HEK293 (cell line): ENCODE results near the gene DUSP22.

Experiments
- BCL11A ChIP-seq: fragments of 450-650 bp; formaldehyde crosslinking; IDR thresholded peaks from 2 replicates; pipeline ENCODE4 v1.5.1; 2016; ENCODE audit warnings: low read depth, missing biosample characterization, missing genetic modification characterization
- FEZF1 ChIP-seq: fragments of 450-650 bp; formaldehyde crosslinking; IDR thresholded peaks from 2 replicates; pipeline ENCODE4 v1.5.1; 2016; ENCODE audit warnings: missing biosample characterization, missing genetic modification characterization
- GLIS1 ChIP-seq: fragments of 450-650 bp; formaldehyde crosslinking; IDR thresholded peaks from 2 replicates; pipeline ENCODE4 v1.5.1; 2016; ENCODE audit warnings: missing biosample characterization, missing genetic modification characterization
- IKZF3 ChIP-seq: fragments of 450-650 bp; IDR thresholded peaks from 2 replicates; pipeline ENCODE4 v1.5.0; 2018; ENCODE audit warnings: missing biosample characterization, mild to moderate bottlenecking, missing genetic modification characterization, moderate library complexity
- INSM2 ChIP-seq: fragments of 450-650 bp; formaldehyde crosslinking; IDR thresholded peaks from 2 replicates; pipeline ENCODE4 v1.5.1; 2016; ENCODE audit warnings: missing biosample characterization, missing genetic modification characterization
- KLF9 ChIP-seq: fragments of 450-650 bp; formaldehyde crosslinking; IDR thresholded peaks from 2 replicates; pipeline ENCODE4 v1.5.1; 2016; ENCODE audit warnings: missing biosample characterization, missing genetic modification characterization, low read depth
- OVOL3 ChIP-seq: fragments of 450-650 bp; formaldehyde crosslinking; IDR thresholded peaks from 2 replicates; pipeline ENCODE4 v1.5.1; 2016; ENCODE audit warnings: missing biosample characterization, missing genetic modification characterization
- PBX3 ChIP-seq: sonication (generic); formaldehyde crosslinking; IDR thresholded peaks from 2 replicates; pipeline ENCODE4 v1.8.1; 2022; ENCODE audit warnings: mild to moderate bottlenecking, moderate library complexity, missing genetic modification reagents
- SETDB1 ChIP-seq: IDR thresholded peaks from one replicate; pipeline ENCODE4 v1.6.1; 2017; ENCODE audit warnings: mild to moderate bottlenecking, low read length, moderate library complexity, mixed read lengths; ENCODE audit not compliant: insufficient read length
- TCF7L2 ChIP-seq: IDR thresholded peaks from 2 replicates; pipeline ENCODE4 v1.6.1; 2011; ENCODE audit warnings: low read depth, mild to moderate bottlenecking, inconsistent platforms, low read length, moderate library complexity, borderline replicate concordance
- WT1 ChIP-seq: fragments of 450-650 bp; formaldehyde crosslinking; IDR thresholded peaks from 2 replicates; pipeline ENCODE4 v1.5.1; 2016; ENCODE audit warnings: missing biosample characterization, missing genetic modification characterization
- ZNF112 ChIP-seq: fragments of 450-650 bp; formaldehyde crosslinking; IDR thresholded peaks from 2 replicates; pipeline ENCODE4 v1.5.0; 2017; ENCODE audit warnings: missing biosample characterization, missing genetic modification characterization
- ZNF133 ChIP-seq: fragments of 450-650 bp; formaldehyde crosslinking; IDR thresholded peaks from 2 replicates; pipeline ENCODE4 v1.5.1; 2016; ENCODE audit warnings: missing biosample characterization, missing genetic modification characterization
- ZNF157 ChIP-seq: fragments of 450-650 bp; formaldehyde crosslinking; IDR thresholded peaks from 2 replicates; pipeline ENCODE4 v1.5.1; 2016; ENCODE audit warnings: missing biosample characterization, missing genetic modification characterization
- ZNF169 ChIP-seq: fragments of 450-650 bp; formaldehyde crosslinking; IDR thresholded peaks from 2 replicates; pipeline ENCODE4 v1.5.1; 2016; ENCODE audit warnings: missing biosample characterization, missing genetic modification characterization
- ZNF184 ChIP-seq: fragments of 450-650 bp; IDR thresholded peaks from 2 replicates; pipeline ENCODE4 v1.5.1; 2018; ENCODE audit warnings: missing biosample characterization, mild to moderate bottlenecking, missing genetic modification characterization
- ZNF202 ChIP-seq: fragments of 450-650 bp; formaldehyde crosslinking; IDR thresholded peaks from 2 replicates; pipeline ENCODE4 v1.5.1; 2016; ENCODE audit warnings: missing biosample characterization, missing genetic modification characterization, borderline replicate concordance
- ZNF223 ChIP-seq: fragments of 450-650 bp; formaldehyde crosslinking; IDR thresholded peaks from 2 replicates; pipeline ENCODE4 v1.5.1; 2016; ENCODE audit warnings: missing biosample characterization, missing genetic modification characterization
- ZNF350 ChIP-seq: fragments of 450-650 bp; formaldehyde crosslinking; IDR thresholded peaks from 2 replicates; pipeline ENCODE4 v1.5.0; 2017; ENCODE audit warnings: missing biosample characterization, mild to moderate bottlenecking, missing genetic modification characterization
- ZNF394 ChIP-seq: fragments of 450-650 bp; formaldehyde crosslinking; IDR thresholded peaks from 2 replicates; pipeline ENCODE4 v1.5.1; 2016; ENCODE audit warnings: missing biosample characterization, missing genetic modification characterization, mild to moderate bottlenecking, moderate library complexity, borderline replicate concordance
- ZNF473 ChIP-seq: fragments of 450-650 bp; formaldehyde crosslinking; IDR thresholded peaks from 2 replicates; pipeline ENCODE4 v1.5.1; 2017; ENCODE audit warnings: missing biosample characterization, missing genetic modification characterization
- ZNF48 ChIP-seq: fragments of 450-650 bp; formaldehyde crosslinking; IDR thresholded peaks from 2 replicates; pipeline ENCODE4 v1.5.1; 2016; ENCODE audit warnings: missing biosample characterization, missing genetic modification characterization
- ZNF513 ChIP-seq: fragments of 450-650 bp; IDR thresholded peaks from 2 replicates; pipeline ENCODE4 v1.5.1; 2018; ENCODE audit warnings: missing biosample characterization, missing genetic modification characterization
- ZNF561 ChIP-seq: fragments of 450-650 bp; IDR thresholded peaks from 2 replicates; pipeline ENCODE4 v1.5.1; 2018; ENCODE audit warnings: missing biosample characterization, missing genetic modification characterization, borderline replicate concordance
- ZNF585B ChIP-seq: fragments of 450-650 bp; formaldehyde crosslinking; IDR thresholded peaks from 2 replicates; pipeline ENCODE4 v1.5.1; 2016; ENCODE audit warnings: missing biosample characterization, missing genetic modification characterization
- ZNF629 ChIP-seq: fragments of 450-650 bp; formaldehyde crosslinking; IDR thresholded peaks from 2 replicates; pipeline ENCODE4 v1.5.1; 2017; ENCODE audit warnings: missing biosample characterization, missing genetic modification characterization
- ZNF645 ChIP-seq: fragments of 450-650 bp; formaldehyde crosslinking; IDR thresholded peaks from 2 replicates; pipeline ENCODE4; 2016; ENCODE audit warnings: missing biosample characterization, missing genetic modification characterization
- ZNF704 ChIP-seq: fragments of 450-650 bp; formaldehyde crosslinking; IDR thresholded peaks from 2 replicates; pipeline ENCODE4 v1.5.1; 2016; ENCODE audit warnings: missing biosample characterization, missing genetic modification characterization
- ZNF768 ChIP-seq: fragments of 450-650 bp; formaldehyde crosslinking; IDR thresholded peaks from 2 replicates; pipeline ENCODE4 v1.5.1; 2018; ENCODE audit warnings: missing biosample characterization, mild to moderate bottlenecking, missing genetic modification characterization
- TF ChIP-seq, protein P1 (sequence below): fragments of 450-650 bp; formaldehyde crosslinking; IDR thresholded peaks from 2 replicates; pipeline ENCODE4 v1.5.1; 2016; ENCODE audit warnings: missing biosample characterization, missing genetic modification characterization
- TF ChIP-seq, protein P2 (sequence below): fragments of 450-650 bp; formaldehyde crosslinking; IDR thresholded peaks from 2 replicates; pipeline ENCODE4 v1.5.1; 2016; ENCODE audit warnings: missing biosample characterization, missing genetic modification characterization

The DUSP22 gene

DNA sequence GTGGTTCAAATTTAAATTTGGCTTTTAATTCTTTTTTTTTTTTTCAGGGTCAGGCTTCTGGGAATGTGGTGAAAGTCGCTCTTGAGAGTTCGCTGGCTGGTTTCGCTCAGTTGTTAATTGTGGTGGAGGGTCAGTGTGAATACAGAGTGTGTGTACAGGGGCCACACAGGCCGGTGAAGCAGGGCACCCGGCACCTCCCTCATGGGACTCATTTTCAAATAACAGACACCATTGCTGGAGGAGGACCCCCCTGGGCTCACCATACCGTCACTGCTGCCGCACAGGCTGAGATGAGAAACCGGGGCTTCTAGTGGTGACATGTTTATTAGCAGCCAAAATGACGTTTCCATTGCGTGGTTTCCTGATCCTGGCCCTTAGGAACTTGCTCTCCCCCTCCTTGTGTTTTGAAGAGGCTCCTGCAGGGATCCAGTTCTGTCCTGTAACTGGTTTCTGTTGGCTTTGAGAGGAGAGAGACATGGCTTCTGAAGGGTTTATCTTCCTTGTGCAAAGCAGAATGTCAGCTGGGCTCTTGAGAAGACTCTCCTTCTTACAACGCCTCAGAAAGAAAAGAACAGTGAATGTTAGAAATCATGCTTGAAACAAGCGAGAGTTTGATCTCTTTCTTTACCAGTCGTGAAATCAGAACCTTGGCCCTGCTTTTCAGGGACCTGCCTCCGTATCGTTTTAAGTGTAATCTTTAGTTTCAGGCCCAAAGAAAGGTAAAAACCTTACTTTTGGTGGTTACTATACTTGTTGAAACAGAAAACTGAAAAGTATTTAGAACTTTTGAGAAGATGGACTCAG, 37.8 kb downstream of the DUSP22 start (continued):
- no peak for TF ChIP-seq PBX3 (CRISPR knock-in tag)
- TF ChIP-seq ZNF394: no peak
- no peak for TF ChIP-seq ZNF704
- peak; percentile 80 for TF ChIP-seq IKZF3 (tag by site-specific recombination)
- TF ChIP-seq ZNF350 (tag by site-specific recombination): no peak
- TF ChIP-seq ZNF169 (tag by site-specific recombination): no peak
- TF ChIP-seq WT1 (tag by site-specific recombination): no peak; the same call in 1 of the 2 replicates
- TF ChIP-seq GLIS1 (tag by site-specific recombination): peak; percentile 92
- TF ChIP-seq ZNF48 (tag by site-specific recombination): no peak
- no peak for TF ChIP-seq TCF7L2
- no peak for TF ChIP-seq ZNF157
- no peak for TF ChIP-seq OVOL3 (tag by site-specific recombination)
- TF ChIP-seq ZNF585B (tag by site-specific recombination): no peak
- TF ChIP-seq, protein P1, sequence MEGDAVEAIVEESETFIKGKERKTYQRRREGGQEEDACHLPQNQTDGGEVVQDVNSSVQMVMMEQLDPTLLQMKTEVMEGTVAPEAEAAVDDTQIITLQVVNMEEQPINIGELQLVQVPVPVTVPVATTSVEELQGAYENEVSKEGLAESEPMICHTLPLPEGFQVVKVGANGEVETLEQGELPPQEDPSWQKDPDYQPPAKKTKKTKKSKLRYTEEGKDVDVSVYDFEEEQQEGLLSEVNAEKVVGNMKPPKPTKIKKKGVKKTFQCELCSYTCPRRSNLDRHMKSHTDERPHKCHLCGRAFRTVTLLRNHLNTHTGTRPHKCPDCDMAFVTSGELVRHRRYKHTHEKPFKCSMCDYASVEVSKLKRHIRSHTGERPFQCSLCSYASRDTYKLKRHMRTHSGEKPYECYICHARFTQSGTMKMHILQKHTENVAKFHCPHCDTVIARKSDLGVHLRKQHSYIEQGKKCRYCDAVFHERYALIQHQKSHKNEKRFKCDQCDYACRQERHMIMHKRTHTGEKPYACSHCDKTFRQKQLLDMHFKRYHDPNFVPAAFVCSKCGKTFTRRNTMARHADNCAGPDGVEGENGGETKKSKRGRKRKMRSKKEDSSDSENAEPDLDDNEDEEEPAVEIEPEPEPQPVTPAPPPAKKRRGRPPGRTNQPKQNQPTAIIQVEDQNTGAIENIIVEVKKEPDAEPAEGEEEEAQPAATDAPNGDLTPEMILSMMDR: peak; percentile 58; the same call in 1 of the 2 replicates
- no peak for TF ChIP-seq ZNF561 (tag by site-specific recombination)
- TF ChIP-seq SETDB1: no peak
- no peak for TF ChIP-seq ZNF645 (tag by site-specific recombination)
- TF ChIP-seq ZNF223: no peak
- TF ChIP-seq, protein P2, sequence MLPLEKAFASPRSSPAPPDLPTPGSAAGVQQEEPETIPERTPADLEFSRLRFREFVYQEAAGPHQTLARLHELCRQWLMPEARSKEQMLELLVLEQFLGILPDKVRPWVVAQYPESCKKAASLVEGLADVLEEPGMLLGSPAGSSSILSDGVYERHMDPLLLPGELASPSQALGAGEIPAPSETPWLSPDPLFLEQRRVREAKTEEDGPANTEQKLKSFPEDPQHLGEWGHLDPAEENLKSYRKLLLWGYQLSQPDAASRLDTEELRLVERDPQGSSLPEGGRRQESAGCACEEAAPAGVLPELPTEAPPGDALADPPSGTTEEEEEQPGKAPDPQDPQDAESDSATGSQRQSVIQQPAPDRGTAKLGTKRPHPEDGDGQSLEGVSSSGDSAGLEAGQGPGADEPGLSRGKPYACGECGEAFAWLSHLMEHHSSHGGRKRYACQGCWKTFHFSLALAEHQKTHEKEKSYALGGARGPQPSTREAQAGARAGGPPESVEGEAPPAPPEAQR (tag by site-specific recombination): no peak
- TF ChIP-seq ZNF473: no peak
- peak; percentile 92 for TF ChIP-seq ZNF629 (tag by site-specific recombination)
- TF ChIP-seq BCL11A (tag by site-specific recombination): no peak
- TF ChIP-seq ZNF768: no peak
- TF ChIP-seq ZNF202: no peak
- peak; percentile 40; the same call in 1 of the 2 replicates for TF ChIP-seq INSM2 (tag by site-specific recombination)
- TF ChIP-seq ZNF133: no peak
- no peak for TF ChIP-seq ZNF184 (tag by site-specific recombination)
- TF ChIP-seq KLF9: no peak
- TF ChIP-seq ZNF112: no peak
- peak; percentile 38 for TF ChIP-seq FEZF1 (tag by site-specific recombination)
- TF ChIP-seq ZNF513 (tag by site-specific recombination): no peak
